Esophagus muscularis mucosa (tissue), 4 donors: ENCODE measurements around the gene RBP3. TPM values are rescaled to one million over a fixed set of nuclear protein-coding genes. Genes with fewer than 3 reads are reported as not detected.

Experiments used
- DNase-seq: peaks from one replicate; pipeline ENCODE4 v3.0.0-alpha.2; 2017; ENCODE audit errors: extremely low spot score
- H3K27ac ChIP-seq, 4 donors: fragments of 200-600 bp; sonication (generic); replicated peaks in 1 of 4; 1 replicate in 3 of 4; 2 replicates in 1 of 4; pipeline ENCODE4 v1.5.1; 2016 to 2019; ENCODE audit warnings: mild to moderate bottlenecking in 1 of 4
- H3K27me3 ChIP-seq, 4 donors: fragments of 200-600 bp; sonication (generic); one replicate each; pipeline versions ENCODE4 v1.5.1 to v1.6.0; 2016 to 2019
- H3K36me3 ChIP-seq, 4 donors: fragments of 200-600 bp; sonication (generic); one replicate each; pipeline ENCODE4 v1.5.1; 2016 to 2019
- H3K4me1 ChIP-seq, 4 donors: fragments of 200-600 bp; sonication (generic); one replicate each; pipeline ENCODE4 v1.5.1; 2016 to 2019
- H3K4me3 ChIP-seq, 4 donors: fragments of 200-600 bp; sonication (generic); 1 replicate in 2 of 4; 2 replicates in 2 of 4; pipeline ENCODE4 v1.5.1; 2016 to 2019; ENCODE audit warnings: mild to moderate bottlenecking in 4 of 4, moderate library complexity in 1 of 4
- H3K9me3 ChIP-seq, 4 donors: fragments of 200-600 bp; sonication (generic); 1 replicate in 3 of 4; 2 replicates in 1 of 4; pipeline ENCODE4 v1.5.1; 2016 to 2019
- CTCF ChIP-seq, 3 experiments: fragments of 200-600 bp in 2 of 3; fragments of 450-650 bp in 1 of 3; sonication (generic) in 2 of 3; IDR thresholded peaks; one replicate each; pipeline ENCODE4 v1.5.1; 2017 to 2019; ENCODE audit warnings: antibody characterized with exemption in 3 of 3, mild to moderate bottlenecking in 2 of 3, moderate library complexity in 1 of 3
- EP300 ChIP-seq: sonication (generic); formaldehyde crosslinking; IDR thresholded peaks from one replicate; pipeline ENCODE4 v1.6.1; 2017; ENCODE audit warnings: antibody characterized with exemption
- POLR2A ChIP-seq: fragments of 450-650 bp; IDR thresholded peaks from one replicate; pipeline ENCODE4 v1.6.1; 2017; ENCODE audit warnings: antibody characterized with exemption, moderate library complexity, mild to moderate bottlenecking, low read depth
- POLR2AphosphoS5 ChIP-seq, 2 donors: sonication (generic); formaldehyde crosslinking; IDR thresholded peaks; one replicate each; pipeline ENCODE4 v1.6.1; 2017; ENCODE audit warnings: antibody characterized with exemption in 2 of 2
- WGBS: methylation state at CpG from one replicate; pipeline ENCODE4 v1.1.5; 2018; 5-methylcytosine and 5-hydroxymethylcytosine counted together
- intact Hi-C: fragments of 100-400 bp; cut with DNase I; formaldehyde crosslinking; loops from one replicate; pipeline ENCODE4 v1.15.1; 2023
- total RNA-seq, 4 donors: library from RNA; depleted of rRNA; stranded (reverse); fragments of >200 nt; gene quantifications; one replicate each; pipeline versions ENCODE4 v1.1.0 to v1.2.1, GENCODE V29; 2016

Gene RBP3
- total RNA-seq, 4 donors from 2014 or later = under 0.01 to 0.06 TPM; not detected in 2

DNA sequence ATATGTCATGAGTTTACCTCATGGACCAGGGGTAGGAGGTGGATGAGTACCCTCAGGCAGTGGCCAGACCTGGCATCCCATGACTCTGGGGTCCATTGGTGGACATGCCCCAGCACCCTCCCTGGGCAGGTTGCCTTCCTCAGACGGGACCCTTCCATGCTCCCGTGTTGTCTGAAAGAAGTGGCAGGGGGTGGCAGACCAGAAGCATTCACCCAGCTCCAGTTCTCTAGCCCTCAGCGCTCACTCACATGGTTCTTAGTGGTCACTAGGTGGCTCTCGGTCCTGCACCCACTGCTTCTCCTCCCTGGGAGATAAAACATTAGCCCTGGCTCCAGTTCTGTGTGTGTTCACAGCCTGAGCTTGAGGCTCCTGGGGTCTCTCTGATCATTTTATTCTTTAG lies 6.0 kb downstream of the RBP3 start:
- no peaks in the 10 kb centered on the region for H3K9me3 ChIP-seq
- TF ChIP-seq POLR2A (no peak), EP300 (no peak)
- H3K4me3 ChIP-seq = no peak overlapping the region
- 91% methylated on average over 4 of the region's 4 CpGs for WGBS
- H3K36me3 ChIP-seq = no peaks in the 10 kb centered on the region
- DNase-seq = no peak
- H3K4me1 ChIP-seq = no peaks in the 10 kb centered on the region
- H3K27ac ChIP-seq = no peak overlapping the region
- intact Hi-C loops = no loop called here
- no peaks in the 10 kb centered on the region for H3K27me3 ChIP-seq

- 83% methylated on average over 1 of the region's 1 CpG for WGBS
- intact Hi-C loops = no loop called here
- H3K9me3 ChIP-seq = no peaks in the 10 kb centered on the region
- H3K4me1 ChIP-seq = no peaks in the 10 kb centered on the region
- TF ChIP-seq EP300 = no peak
- TF ChIP-seq CTCF (IDR thresholded peaks at IDR 0.05) = no peak
- no peak for TF ChIP-seq POLR2AphosphoS5 (IDR thresholded peaks at IDR 0.05)
- no peak for TF ChIP-seq POLR2A
- H3K27me3 ChIP-seq = no peaks in the 10 kb centered on the region
- H3K4me3 ChIP-seq = no peak overlapping the region
- H3K27ac ChIP-seq = no peak overlapping the region
- no peak for DNase-seq
- no peaks in the 10 kb centered on the region for H3K36me3 ChIP-seq
Observed at GRCh38 chr10:47354900-47355299, 6.7 kb downstream of the RBP3 start.

GRCh38 chr10:47356708-47357107 lies 8.5 kb downstream of the RBP3 start:
- 89% methylated on average over 5 of the region's 5 CpGs for WGBS
- Histone ChIP-seq H3K4me3 (no peak overlapping the region), H3K36me3 (no peaks in the 10 kb centered on the region), H3K27me3 (no peaks in the 10 kb centered on the region), H3K9me3 (no peaks in the 10 kb centered on the region), H3K27ac (no peak overlapping the region), H3K4me1 (no peaks in the 10 kb centered on the region)
- TF ChIP-seq POLR2AphosphoS5 (IDR thresholded peaks at IDR 0.05) (no peak), POLR2A (no peak), CTCF (IDR thresholded peaks at IDR 0.05) (no peak), EP300 (no peak)
- DNase-seq = no peak
- intact Hi-C loops = no loop called here

DNA sequence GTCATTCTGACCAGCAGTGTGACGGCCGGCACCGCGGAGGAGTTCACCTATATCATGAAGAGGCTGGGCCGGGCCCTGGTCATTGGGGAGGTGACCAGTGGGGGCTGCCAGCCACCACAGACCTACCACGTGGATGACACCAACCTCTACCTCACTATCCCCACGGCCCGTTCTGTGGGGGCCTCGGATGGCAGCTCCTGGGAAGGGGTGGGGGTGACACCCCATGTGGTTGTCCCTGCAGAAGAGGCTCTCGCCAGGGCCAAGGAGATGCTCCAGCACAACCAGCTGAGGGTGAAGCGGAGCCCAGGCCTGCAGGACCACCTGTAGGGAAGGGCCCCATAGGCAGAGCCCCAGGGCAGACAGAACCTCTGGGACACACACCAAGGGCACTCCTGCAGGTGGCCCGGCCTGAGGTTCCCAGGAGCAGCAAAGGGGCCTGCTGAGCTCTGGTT lies 9.0 kb downstream of the RBP3 start:
- 89% methylated on average over 3 of the region's 12 CpGs for WGBS
- Histone ChIP-seq H3K36me3 (no peaks in the 10 kb centered on the region), H3K4me3 (no peak overlapping the region), H3K9me3 (no peaks in the 10 kb centered on the region), H3K27me3 (no peaks in the 10 kb centered on the region), H3K27ac (no peak overlapping the region), H3K4me1 (no peaks in the 10 kb centered on the region)
- TF ChIP-seq POLR2A (no peak), POLR2AphosphoS5 (IDR thresholded peaks at IDR 0.05) (no peak), CTCF (IDR thresholded peaks at IDR 0.05) (no peak), EP300 (no peak)
- DNase-seq = no peak
- intact Hi-C loops = no loop called here

DNA sequence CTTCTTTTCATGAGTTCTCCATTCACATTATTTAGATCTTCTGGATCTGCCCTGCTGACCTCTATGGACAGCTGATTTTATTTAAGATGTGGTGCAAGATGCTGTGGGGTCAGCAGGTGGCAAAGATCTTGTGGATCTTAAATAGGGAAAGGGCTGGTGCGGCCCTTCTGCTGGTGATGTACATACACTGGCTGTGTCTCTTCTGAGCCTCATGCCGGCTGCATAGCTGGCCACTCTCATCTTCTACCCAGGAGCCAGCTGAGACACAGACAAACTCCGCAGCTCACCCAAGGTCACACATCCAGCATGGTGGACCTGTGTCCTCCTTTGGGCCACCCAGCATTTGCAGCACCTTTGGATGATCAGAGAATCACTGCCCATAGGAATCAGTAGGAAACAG lies 9.7 kb downstream of the RBP3 start:
- no peaks in the 10 kb centered on the region for H3K36me3 ChIP-seq
- no peaks in the 10 kb centered on the region for H3K4me1 ChIP-seq
- no peaks in the 10 kb centered on the region for H3K27me3 ChIP-seq
- TF ChIP-seq POLR2A (no peak), CTCF (IDR thresholded peaks at IDR 0.05) (no peak), POLR2AphosphoS5 (IDR thresholded peaks at IDR 0.05) (no peak), EP300 (no peak)
- no peak overlapping the region for H3K4me3 ChIP-seq
- no peak for DNase-seq
- intact Hi-C loops = no loop called here
- 84% methylated on average over 3 of the region's 3 CpGs for WGBS
- H3K9me3 ChIP-seq = no peaks in the 10 kb centered on the region
- no peak overlapping the region for H3K27ac ChIP-seq
